OCI-LY7 (cell line): ENCODE results near the gene PADI4.

Experiments
- CTCF ChIP-seq: fragments of 200-600 bp; sonication (generic); conservative IDR thresholded peaks from 2 replicates; pipeline ENCODE4 v1.5.1; 2014; ENCODE audit warnings: mild to moderate bottlenecking, antibody characterized with exemption, low read length, moderate library complexity, mixed read lengths
- EZH2phosphoT487 ChIP-seq: fragments of 200-600 bp; sonication (generic); IDR thresholded peaks from 2 replicates; pipeline ENCODE4 v1.6.1; 2018; ENCODE audit warnings: low read depth, borderline replicate concordance, mild to moderate bottlenecking, mixed run types, antibody characterized with exemption, low read length, moderate library complexity, mixed read lengths

GRCh38 chr1:17355898-17356297, 47.9 kb downstream of the PADI4 start:
- no peak for TF ChIP-seq CTCF
- TF ChIP-seq EZH2phosphoT487: no peak
